ENCODE results near the gene HPSE2. TPM values are rescaled to one million over a fixed set of nuclear protein-coding genes. Genes with fewer than 3 reads are reported as not detected.

The HPSE2 gene
- total and polyA plus RNA-seq, 2 of the 8 experiments (the other 6 are each of a cell fraction or from before 2014, with no cell fraction given), result 0.41 to 0.58 TPM

DNA sequence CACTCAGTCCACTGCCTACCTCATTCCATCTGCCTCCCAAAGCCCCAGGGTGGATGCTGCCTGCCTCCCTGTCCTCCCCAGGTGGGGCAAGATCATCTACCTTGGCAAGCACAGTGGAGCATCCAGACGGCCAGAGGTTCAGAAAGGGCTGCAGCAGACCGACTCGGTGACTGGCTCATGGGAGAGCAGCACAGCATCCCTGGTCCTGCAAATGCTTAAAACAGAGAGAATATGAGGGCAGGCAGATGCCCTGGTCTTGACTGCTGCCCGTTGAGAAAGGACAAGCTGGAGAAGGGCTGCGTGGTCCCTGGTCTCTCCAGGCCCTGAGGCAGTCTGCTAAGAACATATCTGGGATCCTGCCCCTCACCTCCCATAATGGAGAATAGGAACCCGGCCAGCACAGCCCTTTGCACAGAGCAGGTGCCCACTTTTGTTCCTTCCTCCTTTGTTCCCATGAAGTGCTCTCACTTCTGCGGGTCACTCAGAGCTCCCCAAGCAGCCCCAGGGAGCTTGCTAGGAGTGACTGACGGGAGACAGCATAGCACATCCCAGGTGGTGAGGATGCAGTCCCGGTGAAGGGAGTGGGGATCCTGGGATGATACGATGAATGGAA, 790.3 kb downstream of the HPSE2 start:
- H3K18ac ChIP-seq (ENCODE audit: extremely low read depth, low read length), result no peak overlapping the region
- peaks cover 0 to 4% of the 10 kb centered on the region in 2 experiments for H4K20me1 ChIP-seq (replicated peaks in 1 of 2; ENCODE audit: control insufficient read depth in 1 of 2, insufficient read depth in 2 of 2, low read length in 2 of 2)
- H3K4me3 ChIP-seq (ENCODE audit: extremely low read depth in 1 of 4, insufficient read depth in 2 of 4, low read depth in 3 of 4, low read length in 4 of 4), result peak overlapping the region in 1 of 4 experiments; percentile 93; a peak in 2 of 8 replicates
- no peaks in the 10 kb centered on the region for H3K9me3 ChIP-seq (ENCODE audit: insufficient read depth in 2 of 2, low read depth in 1 of 2, low read length in 1 of 2)
- no peak overlapping the region for H2BK120ac ChIP-seq (replicated peaks; ENCODE audit: low read depth, low read length)
- H2AFZ ChIP-seq (ENCODE audit: low read length), result no peak overlapping the region
- no peaks in the 10 kb centered on the region; the same call in 1 of the 2 replicates for H3K79me1 ChIP-seq (ENCODE audit: low read depth, low read length)
- no peak overlapping the region for H3K56ac ChIP-seq (replicated peaks; ENCODE audit: insufficient read length, low read depth, low read length)
- no peak overlapping the region for H2BK12ac ChIP-seq (ENCODE audit: low read depth, low read length)
- no peak overlapping the region for H2BK20ac ChIP-seq (ENCODE audit: low read length)
- ChIA-PET CTCF (ENCODE audit: partially characterized antibody) (interaction anchor here (0.8 to 2.9 kb wide), 3 partner anchors 20 to 136 kb away, joined by 3 to 10 read pairs (median 10); no protein-coding TSS in a partner anchor), POLR2A (ENCODE audit: partially characterized antibody) (interaction anchor here (1.4 to 2.9 kb wide), 3 partner anchors 11 to 21 kb away, joined by 4 to 11 read pairs (median 6); no protein-coding TSS in a partner anchor)
- H3K27ac ChIP-seq (ENCODE audit: low read depth, low read length), result no peak overlapping the region
- H3K14ac ChIP-seq (ENCODE audit: insufficient read length), result no peak overlapping the region
- H4K91ac ChIP-seq (replicated peaks; ENCODE audit: insufficient read length, low read length), result no peak overlapping the region
- H3K4me1 ChIP-seq (replicated peaks in 1 of 4; ENCODE audit: control insufficient read depth in 3 of 4, insufficient read depth in 4 of 4, low read length in 3 of 4), result peaks cover 0 to 4% (median 3%) of the 10 kb centered on the region in 4 experiments; a peak in 5 of 7 replicates
- H4K5ac ChIP-seq (ENCODE audit: insufficient read length, low read depth, low read length), result no peak overlapping the region
- 97% methylated on average over 10 of the region's 10 CpGs; no CpG with 5 or more reads in 1 of the 2 experiments for WGBS, 2 experiments (ENCODE audit: extremely low coverage in 1 of 2, insufficient coverage in 1 of 2, insufficient read length in 1 of 2, insufficient replicate concordance in 2 of 2, low coverage in 1 of 2, low lambda C conversion rate in 2 of 2, missing lambda C conversion rate in 1 of 2)
- TF ChIP-seq EP300 (IDR thresholded peaks at IDR 0.05; ENCODE audit: borderline replicate concordance in 1 of 2, low read depth in 2 of 2, low read length in 2 of 2), result no peak
- no peak for TF ChIP-seq POU5F1 (IDR thresholded peaks at IDR 0.05; ENCODE audit: low read depth, low read length)
- TF ChIP-seq SP1 (IDR thresholded peaks at IDR 0.05; ENCODE audit: low read depth, low read length), result no peak
- TF ChIP-seq POLR2A (IDR thresholded peaks at IDR 0.05; ENCODE audit: control extremely low read depth in 1 of 2, low read depth in 2 of 2, low read length in 2 of 2), result no peak
- TF ChIP-seq BACH1 (IDR thresholded peaks at IDR 0.05; ENCODE audit: low read length), result no peak
- no peak for TF ChIP-seq SP4 (IDR thresholded peaks at IDR 0.05; ENCODE audit: low read length)
- no peak for TF ChIP-seq SRF (IDR thresholded peaks at IDR 0.05; ENCODE audit: low read depth, low read length)
- no peak for TF ChIP-seq BCL11A (IDR thresholded peaks at IDR 0.05; ENCODE audit: low read depth in 2 of 2, low read length in 2 of 2)
- no peak overlapping the region for H2BK5ac ChIP-seq (ENCODE audit: low read depth, low read length)
- H3K79me2 ChIP-seq (ENCODE audit: control insufficient read depth in 1 of 2, insufficient read depth in 2 of 2, low read length in 2 of 2), result peaks cover 0 to 8% of the 10 kb centered on the region in 2 experiments; a peak in 1 of 4 replicates
- FAIRE-seq (no peak), DNase-seq (ENCODE audit: low read depth in 1 of 2, low spot score in 2 of 2) (no peak)
- H4K8ac ChIP-seq (ENCODE audit: extremely low read depth, insufficient read depth, low read length), result no peak overlapping the region
- no peak overlapping the region for H2AK5ac ChIP-seq (ENCODE audit: low read depth, low read length)
- 0 out of 7 replicates have a peak overlapping the region, but pooled peaks of 1 of the 4 experiments have one; percentile 19 for H3K9ac ChIP-seq (replicated peaks in 1 of 4; ENCODE audit: extremely low read depth in 1 of 4, low read depth in 3 of 4, low read length in 3 of 4)
- no peak overlapping the region for H3K4ac ChIP-seq (replicated peaks; ENCODE audit: insufficient read length, low read depth, low read length)
- peaks cover 10 to 44% (median 25%) of the 10 kb centered on the region in 4 experiments for H3K36me3 ChIP-seq (ENCODE audit: control insufficient read depth in 2 of 4, insufficient read depth in 4 of 4, low read length in 3 of 4)
- peak overlapping the region; percentile 79 to 89; a peak in 3 of 4 replicates for H3K4me2 ChIP-seq (ENCODE audit: insufficient read depth in 1 of 2, low read depth in 2 of 2, low read length in 2 of 2)
- no peaks in the 10 kb centered on the region for H3K27me3 ChIP-seq (replicated peaks in 1 of 4; ENCODE audit: control insufficient read depth in 3 of 4, extremely low read depth in 1 of 4, insufficient read depth in 3 of 4, low read length in 3 of 4)
- no peak overlapping the region for H3K23ac ChIP-seq (ENCODE audit: insufficient read length)
- H2BK15ac ChIP-seq (ENCODE audit: low read length), result no peak overlapping the region
- H3K23me2 ChIP-seq (ENCODE audit: low read depth, low read length), result no peaks in the 10 kb centered on the region; the same call in 1 of the 2 replicates

Measured in H1 (cell line).